CD4-positive, alpha-beta T cell (primary cell): ENCODE data around the gene LVRN. TPM values are rescaled to one million over a fixed set of nuclear protein-coding genes. Genes with fewer than 3 reads are reported as not detected.

Experiments used
- ATAC-seq: fragments of 200-7000 bp; cut with Tn5 transposase; one replicate; pipeline ENCODE4 v1.10.0; 2022; ENCODE audit warnings: mild to moderate bottlenecking; ENCODE audit not compliant: poor library complexity
- CTCF ChIA-PET: fragments of 350-600 bp; sonication (Branson Sonifier 250); formaldehyde crosslinking; loops from one replicate; lab custom pipeline; 2021; ENCODE audit warnings: antibody characterized with exemption, inconsistent platforms; lab: Charles Lee
- POLR2A ChIA-PET: fragments of 350-600 bp; sonication (Branson Sonifier 250); formaldehyde crosslinking; loops from one replicate; lab custom pipeline; 2021; ENCODE audit warnings: antibody characterized with exemption, inconsistent platforms; lab: Charles Lee
- DNase-seq, 14 experiments: peaks; one replicate each; pipeline ENCODE4 v3.0.0-alpha.2; 2013 to 2020; ENCODE audit warnings: mixed read lengths in 2 of 14
- H3K27ac ChIP-seq, 2 donors: one replicate each; pipeline versions ENCODE4 v1.5.1 to v1.7.0; 2013; ENCODE audit warnings: low read length in 2 of 2, low read depth in 1 of 2, mild to moderate bottlenecking in 1 of 2
- H3K27me3 ChIP-seq, 2 experiments: 1 replicate in 1 of 2; 2 replicates in 1 of 2; pipeline versions ENCODE4 v1.6.1 to v1.7.0; 2013; ENCODE audit warnings: low read length in 2 of 2, control low read depth in 1 of 2, mild to moderate bottlenecking in 1 of 2, moderate library complexity in 1 of 2; ENCODE audit not compliant: insufficient read depth in 2 of 2, control insufficient read depth in 1 of 2
- H3K36me3 ChIP-seq: one replicate; pipeline ENCODE4 v1.6.1; 2013; ENCODE audit warnings: low read length, control low read depth; ENCODE audit not compliant: insufficient read depth
- H3K4me1 ChIP-seq: one replicate; pipeline ENCODE4 v1.6.1; 2013; ENCODE audit warnings: low read length, control low read depth; ENCODE audit not compliant: insufficient read depth
- H3K4me3 ChIP-seq: one replicate; pipeline ENCODE4 v1.5.1; 2013; ENCODE audit warnings: mild to moderate bottlenecking, low read length, moderate library complexity
- H3K9me3 ChIP-seq, 2 experiments: 1 replicate in 1 of 2; 2 replicates in 1 of 2; pipeline versions ENCODE4 v1.6.1 to v1.7.0; 2013; ENCODE audit warnings: low read length in 2 of 2, mild to moderate bottlenecking in 2 of 2, control low read depth in 1 of 2, moderate library complexity in 1 of 2; ENCODE audit not compliant: control insufficient read depth in 1 of 2, insufficient read depth in 1 of 2
- H3K27ac Mint-ChIP-seq: one replicate; pipeline ENCODE4 v1.8.0; 2020; ENCODE audit warnings: mixed read lengths
- H3K27me3 Mint-ChIP-seq: one replicate; pipeline ENCODE4 v1.8.0; 2021; ENCODE audit warnings: mixed read lengths
- H3K36me3 Mint-ChIP-seq: one replicate; pipeline ENCODE4 v1.8.0; 2021; ENCODE audit warnings: low read depth, mixed read lengths
- H3K4me1 Mint-ChIP-seq: one replicate; pipeline ENCODE4 v1.8.0; 2021; ENCODE audit warnings: low read depth, mixed read lengths
- H3K4me3 Mint-ChIP-seq: one replicate; pipeline ENCODE4 v1.8.0; 2020; ENCODE audit warnings: mild to moderate bottlenecking, mixed read lengths
- H3K9me3 Mint-ChIP-seq: one replicate; pipeline ENCODE4 v1.8.0; 2020; ENCODE audit warnings: mixed read lengths
- CTCF ChIP-seq: fragments of 200-600 bp; IDR thresholded peaks from one replicate; pipeline ENCODE4 v1.8.0; 2022; ENCODE audit warnings: antibody characterized with exemption, mild to moderate bottlenecking
- intact Hi-C, 2 experiments: fragments of 100-400 bp; cut with DNase I in 1 of 2; cut with micrococcal nuclease in 1 of 2; formaldehyde crosslinking; loops; one replicate each; pipeline versions ENCODE4 v1.15.1 to v1.9.0; 2023 to 2025; cut with DNase I, micrococcal nuclease
- total RNA-seq, 174 experiments: library from RNA in 2 of 174; stranded (reverse) in 2 of 174; gene quantifications; one replicate each; pipeline ENCODE4 v1.2.3 and lab custom pipeline; 2021 to 2026

Gene LVRN
- total RNA-seq, 2 experiments from 2014 or later = 0.17 TPM; not detected in 1

GRCh38 chr5:115995351-115995750, 33.1 kb downstream of the LVRN start:
- H3K4me3 ChIP-seq = no peak overlapping the region
- no peaks in the 10 kb centered on the region for H3K36me3 ChIP-seq
- peaks cover 2 to 3% of the 10 kb centered on the region in 2 experiments for H3K27me3 ChIP-seq
- H3K27ac ChIP-seq = no peak overlapping the region
- DNase-seq = no peak
- H3K9me3 ChIP-seq = no peaks in the 10 kb centered on the region
- POLR2A ChIA-PET = no interaction called here
- no peaks in the 10 kb centered on the region for H3K4me1 ChIP-seq
- intact Hi-C loops = no loop called here
- Mint-ChIP-seq H3K27ac (no peak overlapping the region), H3K36me3 (no peaks in the 10 kb centered on the region), H3K4me1 (no peaks in the 10 kb centered on the region), H3K4me3 (no peak overlapping the region), H3K27me3 (peaks cover 20% of the 10 kb centered on the region), H3K9me3 (no peaks in the 10 kb centered on the region)
- TF ChIP-seq CTCF = no peak
- ATAC-seq = no peak
- CTCF ChIA-PET = no interaction called here

DNA sequence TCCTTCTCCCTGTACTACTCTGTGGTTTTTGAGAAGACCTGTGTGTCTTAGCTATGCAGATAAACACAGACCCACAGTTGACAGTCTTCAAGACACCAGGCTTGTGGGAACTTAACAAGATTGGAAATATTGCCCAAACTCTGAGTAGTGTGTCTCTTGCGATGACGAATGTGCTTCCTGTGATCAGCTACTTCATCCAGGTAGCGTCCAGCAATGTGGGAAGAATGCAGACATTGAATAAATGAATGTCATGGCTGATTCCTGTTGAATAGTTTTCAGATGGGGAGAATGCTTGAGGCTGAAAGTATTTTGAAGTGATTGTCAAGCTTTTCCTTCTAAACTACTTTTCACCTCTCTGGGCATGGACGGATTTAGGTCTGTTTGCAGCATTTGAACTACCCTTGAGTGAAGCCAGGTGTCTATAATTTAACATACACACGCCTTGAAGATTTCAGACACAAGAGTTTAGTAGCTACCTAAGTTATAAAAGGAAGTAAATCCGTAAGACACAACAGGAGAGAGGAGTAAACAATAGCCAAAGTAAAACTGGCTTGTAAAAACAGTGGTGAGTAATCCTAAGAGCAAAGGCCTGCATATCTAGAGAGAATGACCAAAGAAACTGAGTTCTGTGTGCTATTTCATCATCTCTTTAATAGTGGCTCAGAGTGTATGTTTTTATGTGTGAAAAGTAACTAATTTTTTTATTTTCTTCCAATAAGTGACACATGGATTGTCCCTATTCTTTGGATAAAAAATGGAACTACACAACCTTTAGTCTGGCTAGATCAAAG, 40.0 kb downstream of the LVRN start:
- H3K36me3 ChIP-seq = no peaks in the 10 kb centered on the region
- no peak overlapping the region for H3K4me3 Mint-ChIP-seq
- no peaks in the 10 kb centered on the region for H3K9me3 ChIP-seq
- H3K27me3 ChIP-seq = peaks cover 0 to 3% of the 10 kb centered on the region in 2 experiments
- CTCF ChIA-PET = no interaction called here
- no peak overlapping the region for H3K27ac ChIP-seq
- TF ChIP-seq CTCF = no peak
- no peaks in the 10 kb centered on the region for H3K36me3 Mint-ChIP-seq
- no peaks in the 10 kb centered on the region for H3K4me1 Mint-ChIP-seq
- no peak for DNase-seq
- H3K4me1 ChIP-seq = no peaks in the 10 kb centered on the region
- POLR2A ChIA-PET = no interaction called here
- no peaks in the 10 kb centered on the region for H3K9me3 Mint-ChIP-seq
- ATAC-seq = no peak
- no peak overlapping the region for H3K27ac Mint-ChIP-seq
- H3K27me3 Mint-ChIP-seq = peaks cover 7% of the 10 kb centered on the region
- intact Hi-C loops = no loop called here
- no peak overlapping the region for H3K4me3 ChIP-seq

- intact Hi-C loops = no loop called here
- CTCF ChIA-PET = no interaction called here
- H3K4me3 ChIP-seq = no peak overlapping the region
- no peak overlapping the region for H3K27ac Mint-ChIP-seq
- H3K4me1 Mint-ChIP-seq = no peaks in the 10 kb centered on the region
- no peak for TF ChIP-seq CTCF
- no peak overlapping the region for H3K27ac ChIP-seq
- no peak for DNase-seq
- H3K36me3 Mint-ChIP-seq = no peaks in the 10 kb centered on the region
- H3K9me3 ChIP-seq = no peaks in the 10 kb centered on the region
- H3K4me3 Mint-ChIP-seq = no peak overlapping the region
- H3K9me3 Mint-ChIP-seq = no peaks in the 10 kb centered on the region
- no peaks in the 10 kb centered on the region for H3K36me3 ChIP-seq
- ATAC-seq = no peak
- no peaks in the 10 kb centered on the region for H3K4me1 ChIP-seq
- no peaks in the 10 kb centered on the region for H3K27me3 ChIP-seq
- peaks cover 7% of the 10 kb centered on the region for H3K27me3 Mint-ChIP-seq
- POLR2A ChIA-PET = no interaction called here
Measured at GRCh38 chr5:116004248-116004647, 42.0 kb downstream of the LVRN start.
